SK-N-SH treated with all-trans-retinoic acid at 6 μM for 48 hours (cell line): ENCODE measurements around the gene ACTN4.

ENCODE experiments used
- ATAC-seq: fragments of 200-7000 bp; cut with Tn5 transposase; 3 replicates; pipeline ENCODE4 v1.9.1; 2020; ENCODE audit warnings: mild to moderate bottlenecking, moderate library complexity
- ARNTL ChIP-seq: fragments of 450-650 bp; formaldehyde crosslinking; IDR thresholded peaks from 2 replicates; pipeline ENCODE4 v1.5.0; 2020; ENCODE audit warnings: low read depth, mild to moderate bottlenecking, moderate library complexity, borderline replicate concordance
- CREB5 ChIP-seq: fragments of 250-450 bp; sonication (Bioruptor Pico); IDR thresholded peaks from 2 replicates; pipeline ENCODE4 v1.5.1; 2020; ENCODE audit warnings: low read depth, mild to moderate bottlenecking, moderate library complexity
- CSDC2 ChIP-seq: fragments of 250-450 bp; sonication (Bioruptor Pico); IDR thresholded peaks from 2 replicates; pipeline ENCODE4 v1.5.0; 2020; ENCODE audit warnings: mild to moderate bottlenecking, moderate library complexity
- CSRNP3 ChIP-seq: fragments of 250-450 bp; sonication (Bioruptor Pico); IDR thresholded peaks from 2 replicates; pipeline ENCODE4 v1.5.1; 2021; ENCODE audit warnings: mild to moderate bottlenecking, moderate library complexity
- ESRRG ChIP-seq: fragments of 250-450 bp; sonication (Bioruptor Pico); IDR thresholded peaks from 2 replicates; pipeline ENCODE4 v1.6.1; 2021; ENCODE audit warnings: mild to moderate bottlenecking
- GLIS3 ChIP-seq: fragments of 250-450 bp; sonication (Bioruptor Pico); IDR thresholded peaks from 2 replicates; pipeline ENCODE4 v1.5.0; 2020; ENCODE audit warnings: mild to moderate bottlenecking, moderate library complexity
- ISL1 ChIP-seq: fragments of 250-450 bp; sonication (Bioruptor Pico); IDR thresholded peaks from 2 replicates; pipeline ENCODE4 v2.1.2; 2022; ENCODE audit warnings: mild to moderate bottlenecking, moderate library complexity
- OSR1 ChIP-seq: fragments of 250-450 bp; sonication (Bioruptor Pico); IDR thresholded peaks from 2 replicates; pipeline ENCODE4 v1.8.0; 2022; ENCODE audit warnings: moderate library complexity, mild to moderate bottlenecking, inconsistent platforms
- PATZ1 ChIP-seq: fragments of 250-450 bp; sonication (Bioruptor Pico); IDR thresholded peaks from 2 replicates; pipeline ENCODE4 v1.8.0; 2020; ENCODE audit warnings: mild to moderate bottlenecking, moderate library complexity, borderline replicate concordance
- POU6F1 ChIP-seq: fragments of 250-450 bp; sonication (Bioruptor Pico); IDR thresholded peaks from 2 replicates; pipeline ENCODE4 v1.8.0; 2021; ENCODE audit warnings: low read depth, mild to moderate bottlenecking, moderate library complexity, borderline replicate concordance
- SNAI2 ChIP-seq: fragments of 250-450 bp; sonication (Bioruptor Pico); IDR thresholded peaks from 2 replicates; pipeline ENCODE4 v1.5.0; 2020; ENCODE audit warnings: mild to moderate bottlenecking, moderate library complexity
- TCF4 ChIP-seq: fragments of 250-450 bp; sonication (Bioruptor Pico); IDR thresholded peaks from 2 replicates; pipeline ENCODE4 v1.8.0; 2021; ENCODE audit warnings: mild to moderate bottlenecking, moderate library complexity, borderline replicate concordance
- TOX ChIP-seq: fragments of 250-450 bp; sonication (Bioruptor Pico); IDR thresholded peaks from 2 replicates; pipeline ENCODE4 v1.8.0; 2021; ENCODE audit warnings: mild to moderate bottlenecking, moderate library complexity, borderline replicate concordance
- ZC3H10 ChIP-seq: fragments of 250-450 bp; sonication (Bioruptor Pico); IDR thresholded peaks from 2 replicates; pipeline ENCODE4 v1.5.1; 2021; ENCODE audit warnings: mild to moderate bottlenecking, moderate library complexity
- ZFP30 ChIP-seq: fragments of 450-650 bp; formaldehyde crosslinking; IDR thresholded peaks from 2 replicates; pipeline ENCODE4 v1.5.0; 2022; ENCODE audit warnings: mild to moderate bottlenecking, moderate library complexity
- ZNF565 ChIP-seq: fragments of 450-650 bp; formaldehyde crosslinking; conservative IDR thresholded peaks from 2 replicates; pipeline ENCODE4 v1.5.0; 2020; ENCODE audit warnings: low read depth, mild to moderate bottlenecking, moderate library complexity
- ZNF8 ChIP-seq: fragments of 450-650 bp; formaldehyde crosslinking; IDR thresholded peaks from 2 replicates; pipeline ENCODE4 v1.5.0; 2020; ENCODE audit warnings: mild to moderate bottlenecking, moderate library complexity

Gene ACTN4

GRCh38 chr19:38702278-38702677, 54.8 kb downstream of the ACTN4 start:
- ATAC-seq: no peak
- TF ChIP-seq POU6F1 (CRISPR knock-in tag) (no peak), ARNTL (no peak), SNAI2 (CRISPR knock-in tag) (no peak), CSDC2 (no peak)

GRCh38 chr19:38703509-38703908, 56.1 kb downstream of the ACTN4 start:
- TF ChIP-seq OSR1 (CRISPR knock-in tag) (no peak), ESRRG (no peak), TCF4 (CRISPR knock-in tag) (no peak), TOX (CRISPR knock-in tag) (no peak), SNAI2 (CRISPR knock-in tag) (no peak), ZC3H10 (no peak), CSRNP3 (CRISPR knock-in tag) (no peak), ZNF8 (CRISPR knock-in tag) (no peak), ARNTL (no peak), CREB5 (CRISPR knock-in tag) (no peak), GLIS3 (CRISPR knock-in tag) (no peak), ZFP30 (CRISPR knock-in tag) (no peak), PATZ1 (no peak), ZNF565 (CRISPR knock-in tag) (no peak)
- ATAC-seq: no peak

GRCh38 chr19:38704488-38705026, 57.1 kb downstream of the ACTN4 start:
- TF ChIP-seq ZFP30 (CRISPR knock-in tag) (no peak), TOX (CRISPR knock-in tag) (no peak), ESRRG (no peak), CSRNP3 (CRISPR knock-in tag) (no peak), TCF4 (CRISPR knock-in tag) (no peak), CREB5 (CRISPR knock-in tag) (no peak), PATZ1 (no peak), ISL1 (CRISPR knock-in tag) (no peak), OSR1 (CRISPR knock-in tag) (no peak), GLIS3 (CRISPR knock-in tag) (no peak)
- ATAC-seq: no peak
